Mesendoderm (in vitro differentiated cells): Measurements from ENCODE around the gene CFAP61.

ENCODE experiments used
- DNase-seq: peaks from one replicate; pipeline ENCODE4 v3.0.0; 2013
- H2AK5ac ChIP-seq: 2 replicates; pipeline ENCODE4 v1.6.1; 2013; ENCODE audit warnings: low read length, inconsistent platforms
- H2BK120ac ChIP-seq: 2 replicates; pipeline ENCODE4 v1.6.1; 2013; ENCODE audit warnings: low read depth, mild to moderate bottlenecking, low read length, moderate library complexity, mixed read lengths
- H2BK15ac ChIP-seq: replicated peaks from 2 replicates; pipeline ENCODE4 v1.6.1; 2013; ENCODE audit warnings: low read depth, mild to moderate bottlenecking, moderate library complexity
- H2BK5ac ChIP-seq: 2 replicates; pipeline ENCODE4 v1.6.1; 2013; ENCODE audit warnings: low read length, inconsistent platforms
- H3K18ac ChIP-seq: 2 replicates; pipeline ENCODE4 v1.6.1; 2013; ENCODE audit warnings: mild to moderate bottlenecking, low read length, mixed read lengths
- H3K23ac ChIP-seq: one replicate; pipeline ENCODE4 v1.6.1; 2013; ENCODE audit warnings: low read length
- H3K27ac ChIP-seq: 2 replicates; pipeline ENCODE4 v1.5.1; 2013; ENCODE audit warnings: low read depth, mild to moderate bottlenecking, inconsistent platforms, low read length, moderate library complexity
- H3K27me3 ChIP-seq: 2 replicates; pipeline ENCODE4 v1.6.1; 2013; ENCODE audit warnings: low read length, control low read depth, mild to moderate bottlenecking, inconsistent platforms; ENCODE audit not compliant: insufficient read depth, poor library complexity
- H3K36me3 ChIP-seq: 2 replicates; pipeline ENCODE4 v1.6.1; 2013; ENCODE audit warnings: low read length, inconsistent platforms; ENCODE audit not compliant: control insufficient read depth, insufficient read depth
- H3K4ac ChIP-seq: one replicate; pipeline ENCODE4 v1.6.1; 2013; ENCODE audit warnings: low read depth, mild to moderate bottlenecking, low read length, moderate library complexity
- H3K4me1 ChIP-seq: 2 replicates; pipeline ENCODE4 v1.6.1; 2013; ENCODE audit warnings: low read depth, low read length, inconsistent platforms; ENCODE audit not compliant: control insufficient read depth
- H3K4me2 ChIP-seq: 2 replicates; pipeline ENCODE4 v1.6.1; 2013; ENCODE audit warnings: low read length
- H3K4me3 ChIP-seq: 2 replicates; pipeline ENCODE4 v1.5.1; 2013; ENCODE audit warnings: mild to moderate bottlenecking, low read length
- H3K56ac ChIP-seq: one replicate; pipeline ENCODE4 v1.6.1; 2013; ENCODE audit warnings: low read length
- H3K79me1 ChIP-seq: 2 replicates; pipeline ENCODE4 v1.6.1; 2013; ENCODE audit warnings: low read length, inconsistent platforms
- H3K79me2 ChIP-seq: 2 replicates; pipeline ENCODE4 v1.6.1; 2013; ENCODE audit warnings: mild to moderate bottlenecking, low read length; ENCODE audit not compliant: control insufficient read depth, insufficient read depth
- H3K9ac ChIP-seq: 2 replicates; pipeline ENCODE4 v1.6.1; 2013; ENCODE audit warnings: low read length, inconsistent platforms
- H4K5ac ChIP-seq: one replicate; pipeline ENCODE4 v1.6.1; 2013; ENCODE audit warnings: low read length
- H4K8ac ChIP-seq: one replicate; pipeline ENCODE4 v1.6.1; 2013; ENCODE audit warnings: low read depth, mild to moderate bottlenecking, control low read depth, low read length, moderate library complexity
- WGBS: extraction: QIAGEN DNeasy Blood & Tissue Kit; methylation state at CpG from one replicate; pipeline ENCODE4 v1.1.7; 2013; ENCODE audit warnings: low lambda C conversion rate, missing lambda C conversion rate; ENCODE audit not compliant: insufficient coverage; ENCODE audit errors: extremely low coverage; 5-methylcytosine and 5-hydroxymethylcytosine counted together

The CFAP61 gene

DNA sequence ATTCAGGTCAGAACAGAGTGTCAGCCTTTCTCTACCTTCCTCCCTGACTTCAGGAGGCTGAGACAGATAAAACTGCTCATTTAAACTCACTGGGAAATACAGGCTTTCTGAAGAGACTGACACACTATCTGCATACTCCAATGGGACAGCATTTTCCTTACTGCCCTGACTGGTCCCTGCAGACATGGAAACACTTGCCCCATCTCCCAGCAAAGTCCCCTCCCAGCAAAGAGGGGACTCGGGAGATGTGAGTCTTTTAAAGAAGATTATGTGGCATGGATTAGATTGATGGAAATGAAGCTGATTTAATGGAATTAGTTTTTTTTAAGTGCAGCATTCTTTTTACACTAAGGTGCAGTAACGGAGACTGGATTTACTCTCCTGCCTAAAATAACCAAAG lies 90.8 kb downstream of the CFAP61 start:
- Histone ChIP-seq H3K18ac (no peak overlapping the region), H3K23ac (no peak overlapping the region), H3K9ac (no peak overlapping the region), H4K8ac (no peak overlapping the region), H3K27ac (no peak overlapping the region), H3K27me3 (no peaks in the 10 kb centered on the region), H3K4me2 (no peak overlapping the region), H2BK15ac (no peak overlapping the region), H3K79me1 (no peaks in the 10 kb centered on the region), H3K79me2 (no peaks in the 10 kb centered on the region), H2BK120ac (no peak overlapping the region), H3K4me3 (no peak overlapping the region), H2AK5ac (no peak overlapping the region), H3K4ac (no peak overlapping the region), H2BK5ac (no peak overlapping the region), H3K56ac (no peak overlapping the region), H3K4me1 (no peaks in the 10 kb centered on the region), H4K5ac (no peak overlapping the region), H3K36me3 (no peaks in the 10 kb centered on the region)
- no CpG with 5 or more reads among the region's 2 CpGs for WGBS
- DNase-seq = no peak

- WGBS = no CpG with 5 or more reads among the region's 2 CpGs
- H3K56ac ChIP-seq = no peak overlapping the region
- no peak overlapping the region for H2BK5ac ChIP-seq
- no peak overlapping the region for H2AK5ac ChIP-seq
- H3K79me1 ChIP-seq = no peaks in the 10 kb centered on the region
- H3K4ac ChIP-seq = no peak overlapping the region
- DNase-seq = no peak
- no peak overlapping the region for H4K5ac ChIP-seq
- no peak overlapping the region for H3K23ac ChIP-seq
- H3K4me2 ChIP-seq = no peak overlapping the region
- no peaks in the 10 kb centered on the region for H3K36me3 ChIP-seq
- H3K9ac ChIP-seq = no peak overlapping the region
- no peaks in the 10 kb centered on the region for H3K79me2 ChIP-seq
- no peak overlapping the region for H4K8ac ChIP-seq
- H3K27me3 ChIP-seq = no peaks in the 10 kb centered on the region
- H3K27ac ChIP-seq = no peak overlapping the region
- H2BK15ac ChIP-seq = no peak overlapping the region
- H3K18ac ChIP-seq = no peak overlapping the region
- no peaks in the 10 kb centered on the region for H3K4me1 ChIP-seq
- H2BK120ac ChIP-seq = no peak overlapping the region
- H3K4me3 ChIP-seq = no peak overlapping the region
Observed at GRCh38 chr20:20143646-20144045, 91.3 kb downstream of the CFAP61 start.

- Histone ChIP-seq H3K9ac (no peak overlapping the region), H3K4ac (no peak overlapping the region), H3K18ac (no peak overlapping the region), H2BK15ac (no peak overlapping the region), H3K56ac (no peak overlapping the region), H3K23ac (no peak overlapping the region), H3K4me3 (no peak overlapping the region), H3K4me1 (no peaks in the 10 kb centered on the region), H4K8ac (no peak overlapping the region), H2AK5ac (no peak overlapping the region), H2BK120ac (no peak overlapping the region), H3K79me2 (no peaks in the 10 kb centered on the region), H3K36me3 (no peaks in the 10 kb centered on the region), H2BK5ac (no peak overlapping the region), H4K5ac (no peak overlapping the region), H3K4me2 (no peak overlapping the region), H3K27me3 (no peaks in the 10 kb centered on the region), H3K27ac (no peak overlapping the region), H3K79me1 (no peaks in the 10 kb centered on the region)
- no peak for DNase-seq
- WGBS = no CpG with 5 or more reads among the region's 2 CpGs
Observed at GRCh38 chr20:20148779-20149178, 96.4 kb downstream of the CFAP61 start.

- Histone ChIP-seq H3K4me3 (no peak overlapping the region), H3K79me2 (no peaks in the 10 kb centered on the region), H3K23ac (no peak overlapping the region), H2BK5ac (no peak overlapping the region), H3K18ac (no peak overlapping the region), H3K4ac (no peak overlapping the region), H3K4me2 (no peak overlapping the region), H4K8ac (no peak overlapping the region), H3K79me1 (no peaks in the 10 kb centered on the region), H3K27me3 (no peaks in the 10 kb centered on the region), H3K56ac (no peak overlapping the region), H3K27ac (no peak overlapping the region), H2BK15ac (no peak overlapping the region), H3K9ac (no peak overlapping the region), H2BK120ac (no peak overlapping the region), H3K36me3 (no peaks in the 10 kb centered on the region), H2AK5ac (no peak overlapping the region), H3K4me1 (no peaks in the 10 kb centered on the region), H4K5ac (no peak overlapping the region)
- no peak for DNase-seq
- no CpG with 5 or more reads among the region's 2 CpGs for WGBS
Observed at GRCh38 chr20:20150241-20150640, 97.9 kb downstream of the CFAP61 start.

- Histone ChIP-seq H3K36me3 (no peaks in the 10 kb centered on the region), H3K79me2 (no peaks in the 10 kb centered on the region), H3K4me3 (no peak overlapping the region), H3K79me1 (no peaks in the 10 kb centered on the region), H3K27ac (no peak overlapping the region), H2BK15ac (no peak overlapping the region), H3K4ac (no peak overlapping the region), H2BK5ac (no peak overlapping the region), H2BK120ac (no peak overlapping the region), H3K9ac (no peak overlapping the region), H4K5ac (no peak overlapping the region), H3K4me2 (no peak overlapping the region), H3K56ac (no peak overlapping the region), H3K18ac (no peak overlapping the region), H2AK5ac (no peak overlapping the region), H3K27me3 (no peaks in the 10 kb centered on the region), H3K23ac (no peak overlapping the region), H3K4me1 (no peaks in the 10 kb centered on the region), H4K8ac (no peak overlapping the region)
- WGBS = no CpG with 5 or more reads among the region's 2 CpGs
- DNase-seq = no peak
Observed at GRCh38 chr20:20160520-20160919, 108.2 kb downstream of the CFAP61 start.

DNA sequence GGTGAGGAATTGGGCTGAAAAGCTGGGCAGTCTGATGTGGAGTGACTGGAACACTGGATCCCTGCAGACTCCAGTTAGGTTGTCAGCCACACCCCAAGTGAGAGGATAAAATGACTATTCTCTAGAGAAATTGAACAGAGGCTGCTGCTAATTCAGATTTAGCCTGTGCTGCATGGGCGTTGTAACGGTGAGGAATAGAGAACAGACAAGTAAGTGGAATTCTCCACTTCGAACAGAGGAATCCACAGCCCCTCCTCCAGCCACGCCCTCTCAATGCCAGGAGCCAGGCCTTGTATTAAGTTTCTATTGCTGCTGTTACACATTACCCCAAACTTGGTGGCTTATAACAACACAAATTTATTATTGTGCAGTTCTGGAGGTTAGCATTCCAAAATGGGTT lies 109.3 kb downstream of the CFAP61 start:
- Histone ChIP-seq H3K23ac (no peak overlapping the region), H2AK5ac (no peak overlapping the region), H2BK5ac (no peak overlapping the region), H3K4me2 (no peak overlapping the region), H4K5ac (no peak overlapping the region), H3K4ac (no peak overlapping the region), H3K27ac (no peak overlapping the region), H3K9ac (no peak overlapping the region), H3K27me3 (no peaks in the 10 kb centered on the region), H2BK120ac (no peak overlapping the region), H3K36me3 (no peaks in the 10 kb centered on the region), H3K79me2 (no peaks in the 10 kb centered on the region), H3K4me1 (no peaks in the 10 kb centered on the region), H3K18ac (no peak overlapping the region), H3K56ac (no peak overlapping the region), H2BK15ac (no peak overlapping the region), H3K79me1 (no peaks in the 10 kb centered on the region), H4K8ac (no peak overlapping the region), H3K4me3 (no peak overlapping the region)
- no CpG with 5 or more reads among the region's 4 CpGs for WGBS
- DNase-seq = no peak
